GM13976 (cell line): ENCODE results near the gene RAMP1.

ENCODE experiments used
- DNase-seq: peaks from one replicate; pipeline ENCODE4 v3.0.0; 2012; ENCODE audit warnings: low spot score
- in situ Hi-C: fragments of 300-500 bp; cut with MboI; formaldehyde crosslinking; loops from one replicate; pipeline ENCODE4 v1.12.0; 2022; ENCODE audit warnings: low sequenced_read_pairs, mixed read lengths, inconsistent platforms; ENCODE audit not compliant: unreplicated experiment
- TF ChIP-seq, protein P1 (sequence below): IDR thresholded peaks from 2 replicates; pipeline ENCODE4 v1.5.1; 2012; ENCODE audit warnings: borderline replicate concordance, mild to moderate bottlenecking; ENCODE audit not compliant: insufficient read depth; ENCODE audit errors: extremely low read depth, missing control alignments, control extremely low read depth

Gene RAMP1

DNA sequence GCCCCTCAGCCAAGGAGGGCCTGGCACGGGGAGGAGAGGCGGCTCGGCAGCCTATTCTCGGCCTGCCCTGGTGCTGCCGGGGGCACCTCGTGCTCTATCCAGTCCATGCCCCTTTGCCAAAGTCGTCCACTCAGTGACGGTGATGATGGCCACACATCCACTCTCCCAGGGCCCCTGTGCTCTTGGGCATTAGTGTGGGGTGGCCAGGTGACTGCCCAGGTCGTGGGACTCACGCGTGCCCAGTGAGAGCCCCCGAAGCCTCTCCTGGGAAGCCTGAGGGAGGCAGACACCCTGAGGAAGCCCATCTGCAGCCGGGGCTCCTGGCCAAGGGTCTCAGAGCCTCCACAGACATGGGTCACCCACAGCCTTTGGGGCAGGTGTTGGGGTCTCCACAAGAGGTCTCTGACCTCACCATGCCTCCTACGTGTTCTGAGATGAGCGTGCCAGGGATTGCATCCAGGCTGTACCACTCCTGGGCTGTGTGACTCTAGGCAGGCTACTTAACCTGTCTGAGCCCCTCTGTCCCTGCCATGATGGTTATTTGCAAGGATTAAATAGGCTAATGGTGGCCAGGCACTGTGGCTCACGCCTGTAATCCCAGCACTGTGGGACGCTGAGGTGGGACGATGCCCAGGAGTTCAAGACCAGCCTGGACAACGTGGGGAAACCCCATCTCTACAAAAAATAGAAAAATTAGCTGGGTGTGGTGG is 12.9 kb downstream of the RAMP1 start:
- TF ChIP-seq, protein P1, sequence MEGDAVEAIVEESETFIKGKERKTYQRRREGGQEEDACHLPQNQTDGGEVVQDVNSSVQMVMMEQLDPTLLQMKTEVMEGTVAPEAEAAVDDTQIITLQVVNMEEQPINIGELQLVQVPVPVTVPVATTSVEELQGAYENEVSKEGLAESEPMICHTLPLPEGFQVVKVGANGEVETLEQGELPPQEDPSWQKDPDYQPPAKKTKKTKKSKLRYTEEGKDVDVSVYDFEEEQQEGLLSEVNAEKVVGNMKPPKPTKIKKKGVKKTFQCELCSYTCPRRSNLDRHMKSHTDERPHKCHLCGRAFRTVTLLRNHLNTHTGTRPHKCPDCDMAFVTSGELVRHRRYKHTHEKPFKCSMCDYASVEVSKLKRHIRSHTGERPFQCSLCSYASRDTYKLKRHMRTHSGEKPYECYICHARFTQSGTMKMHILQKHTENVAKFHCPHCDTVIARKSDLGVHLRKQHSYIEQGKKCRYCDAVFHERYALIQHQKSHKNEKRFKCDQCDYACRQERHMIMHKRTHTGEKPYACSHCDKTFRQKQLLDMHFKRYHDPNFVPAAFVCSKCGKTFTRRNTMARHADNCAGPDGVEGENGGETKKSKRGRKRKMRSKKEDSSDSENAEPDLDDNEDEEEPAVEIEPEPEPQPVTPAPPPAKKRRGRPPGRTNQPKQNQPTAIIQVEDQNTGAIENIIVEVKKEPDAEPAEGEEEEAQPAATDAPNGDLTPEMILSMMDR = no peak
- in situ Hi-C loops = no loop called here
- no peak for DNase-seq

DNA sequence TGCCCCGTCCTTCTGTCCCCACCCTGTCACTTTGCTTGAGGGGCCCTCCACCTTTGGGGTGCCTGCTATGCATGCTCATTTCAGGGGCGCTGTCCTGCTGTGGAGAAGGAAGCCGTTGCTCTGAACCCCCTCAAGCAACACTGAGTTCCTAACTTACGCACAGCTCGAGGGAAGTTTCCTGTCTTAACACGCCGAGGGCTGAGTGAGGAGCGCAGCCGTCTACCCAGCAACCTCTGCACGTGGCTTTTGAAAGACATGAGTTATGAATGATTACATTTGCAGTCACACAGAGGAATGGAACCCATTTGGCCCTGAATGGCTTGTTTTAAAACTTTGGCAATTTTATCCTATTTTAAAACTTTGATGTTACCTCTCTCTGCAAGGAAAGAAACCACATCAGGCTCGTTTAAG is 14.0 kb downstream of the RAMP1 start:
- in situ Hi-C loops = no loop called here
- TF ChIP-seq, protein P1 = no peak
- DNase-seq = no peak

DNA sequence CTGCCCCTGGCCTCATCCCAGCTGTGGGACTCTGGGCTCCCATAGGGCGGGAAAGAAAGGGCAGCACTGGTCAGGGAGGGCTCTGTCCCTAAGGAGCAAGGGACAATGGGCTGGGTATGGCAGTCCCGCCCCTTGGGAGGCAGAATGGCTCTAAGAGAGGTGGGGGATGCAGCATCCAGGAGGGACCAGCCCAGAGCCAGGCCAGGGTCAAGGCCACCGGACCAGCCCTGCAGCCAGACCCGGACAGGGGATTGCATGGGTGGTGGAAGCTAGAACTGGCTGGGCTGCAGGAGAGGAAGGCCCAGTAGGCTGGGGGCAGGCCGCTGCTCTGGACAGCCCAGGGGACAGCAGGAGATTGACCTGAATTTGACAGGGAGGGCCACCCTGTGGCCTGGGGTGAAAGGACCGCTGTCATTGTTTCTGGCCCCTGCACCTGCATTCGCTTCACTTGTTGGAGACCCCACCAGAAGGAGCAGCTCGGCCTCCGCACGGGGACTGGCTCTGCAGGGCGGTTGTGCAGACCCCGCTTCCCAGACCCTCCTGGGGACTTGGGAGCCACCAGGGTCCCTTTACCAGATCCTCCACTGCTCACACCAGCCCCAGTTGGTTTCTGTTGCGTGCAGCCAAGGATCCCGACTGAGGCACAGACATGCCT is 14.6 kb downstream of the RAMP1 start:
- in situ Hi-C loops = no loop called here
- no peak for DNase-seq
- TF ChIP-seq, protein P1 = no peak

DNA sequence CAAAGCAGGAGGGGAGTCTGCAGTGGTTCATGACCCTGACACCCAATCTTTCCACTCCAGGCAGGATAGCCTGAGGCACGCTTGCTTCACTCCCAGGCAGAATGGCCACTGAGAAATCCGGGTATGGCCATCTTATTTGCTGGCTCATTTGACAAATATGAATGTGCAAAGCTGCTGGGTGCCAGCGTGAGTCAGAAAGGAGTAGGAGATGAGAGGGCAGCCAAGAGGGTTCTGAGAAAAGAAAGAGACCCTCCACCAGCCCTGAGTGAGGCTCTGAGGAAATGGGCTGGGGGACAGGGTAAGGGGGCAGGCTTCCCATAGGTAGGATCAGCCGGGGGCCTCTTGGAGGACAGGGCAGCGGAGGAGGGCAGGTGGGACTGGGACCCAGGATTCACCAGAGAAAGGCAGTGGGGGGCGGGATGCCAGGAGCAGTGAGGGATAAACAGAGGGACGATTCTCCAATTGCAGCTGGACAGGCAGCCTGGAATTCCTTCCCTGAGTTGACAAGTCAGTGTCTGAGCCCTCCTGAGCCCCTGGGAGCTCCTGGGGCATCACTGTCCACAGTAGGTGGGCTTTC is 15.2 kb downstream of the RAMP1 start:
- no peak for DNase-seq
- in situ Hi-C loops = no loop called here
- TF ChIP-seq, protein P1 = no peak

DNA sequence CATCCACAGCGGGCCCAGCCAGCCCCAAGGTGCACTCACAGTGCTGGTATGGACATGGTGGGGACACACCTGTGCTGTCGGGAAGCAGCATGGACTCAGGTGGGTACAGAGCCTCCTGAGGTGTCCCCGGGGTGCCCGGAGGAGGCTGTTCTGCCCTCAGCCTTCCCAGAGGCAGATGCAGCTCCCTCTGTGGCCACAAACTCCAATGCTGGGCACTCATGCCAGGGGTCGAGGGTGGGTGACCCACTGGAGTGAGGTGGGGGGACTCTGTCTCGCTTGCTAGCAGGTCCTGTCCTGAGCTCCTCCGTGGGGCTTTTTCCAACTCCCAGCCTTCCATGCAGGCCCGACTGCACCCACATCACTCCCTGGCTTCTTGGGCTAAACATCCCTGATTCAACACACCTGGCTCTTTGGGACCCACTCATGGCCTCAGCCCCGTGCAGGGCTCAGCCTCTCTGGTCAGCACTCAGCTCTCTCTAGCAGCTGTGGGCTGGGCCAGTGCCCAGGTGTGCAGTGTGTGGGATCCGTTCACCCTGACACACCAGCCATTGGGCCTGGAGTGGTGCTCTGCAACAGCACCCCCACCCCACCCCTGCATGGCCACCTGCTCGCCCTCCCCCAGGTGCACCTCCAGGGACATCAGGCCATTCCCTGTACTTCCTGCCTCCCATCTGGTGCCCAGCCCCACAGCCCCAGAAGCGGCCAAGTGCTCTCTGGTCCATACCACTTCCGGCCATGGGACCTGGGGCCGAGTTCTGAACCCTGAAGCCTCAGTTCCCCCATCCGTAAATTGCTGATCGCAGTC is 16.0 kb downstream of the RAMP1 start:
- in situ Hi-C loops = no loop called here
- TF ChIP-seq, protein P1 = no peak
- no peak for DNase-seq

DNA sequence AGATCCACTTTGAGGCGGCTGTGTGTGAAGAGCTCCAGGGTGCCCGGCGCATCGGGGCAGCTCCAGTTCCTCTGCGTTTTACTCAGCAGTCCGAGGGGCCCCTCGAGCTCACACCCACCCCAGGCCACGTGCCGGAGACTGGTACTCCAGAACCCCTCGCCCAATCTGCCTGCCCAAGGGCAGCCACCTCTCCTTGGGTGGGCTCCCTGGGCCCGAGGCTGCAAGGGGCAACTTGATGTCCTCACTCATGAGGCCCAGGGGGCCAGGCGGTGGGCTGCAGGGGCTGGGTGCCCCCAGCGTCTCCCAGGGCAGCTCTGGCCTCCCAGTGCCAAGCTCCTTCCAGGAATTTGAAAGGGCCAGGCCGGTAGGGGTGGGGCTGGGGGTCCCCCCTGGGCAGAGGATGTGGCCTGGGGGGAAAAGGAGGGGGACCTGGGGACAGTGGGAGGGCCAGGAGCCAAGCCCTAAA is 16.7 kb downstream of the RAMP1 start:
- no peak for DNase-seq
- in situ Hi-C loops = no loop called here
- TF ChIP-seq, protein P1 = no peak
